MM.1S (cell line): Measurements from ENCODE around the gene ZNF581.

Source experiments
- DNase-seq: peaks from one replicate; pipeline ENCODE4 v3.0.0-alpha.2; 2015
- H2AFZ ChIP-seq: fragments of 300-600 bp; sonication (generic); 2 replicates; pipeline ENCODE4 v1.6.0; 2016; ENCODE audit warnings: antibody characterized with exemption, low read length
- H3F3A ChIP-seq: fragments of 300-600 bp; sonication (generic); 2 replicates; pipeline ENCODE4 v1.6.1; 2016; ENCODE audit warnings: mild to moderate bottlenecking, antibody characterized with exemption, low read length, moderate library complexity, mixed read lengths; ENCODE audit not compliant: insufficient read depth
- H3K27ac ChIP-seq: fragments of 300-600 bp; sonication (generic); 2 replicates; pipeline ENCODE4 v1.5.1; 2016; ENCODE audit warnings: mild to moderate bottlenecking, low read length
- H3K27me3 ChIP-seq: fragments of 300-600 bp; sonication (generic); replicated peaks from 2 replicates; pipeline ENCODE4 v1.6.0; 2016; ENCODE audit warnings: low read length; ENCODE audit not compliant: insufficient read depth
- H3K36me3 ChIP-seq: fragments of 300-600 bp; sonication (generic); replicated peaks from 2 replicates; pipeline ENCODE4 v1.6.1; 2016; ENCODE audit warnings: mild to moderate bottlenecking, low read length, mixed read lengths; ENCODE audit not compliant: insufficient read depth
- H3K4me1 ChIP-seq: fragments of 300-600 bp; sonication (generic); 2 replicates; pipeline ENCODE4 v1.6.1; 2016; ENCODE audit warnings: low read length, mixed read lengths
- H3K4me2 ChIP-seq: fragments of 300-600 bp; sonication (generic); 2 replicates; pipeline ENCODE4 v1.6.0; 2016; ENCODE audit warnings: low read depth, low read length
- H3K4me3 ChIP-seq: fragments of 300-600 bp; sonication (generic); 2 replicates; pipeline ENCODE4 v1.5.1; 2016; ENCODE audit warnings: low read length, mixed read lengths
- H3K79me2 ChIP-seq: fragments of 300-600 bp; sonication (generic); 2 replicates; pipeline ENCODE4 v1.6.1; 2016; ENCODE audit warnings: mixed run types, low read length, mixed read lengths
- H3K9ac ChIP-seq: fragments of 300-600 bp; sonication (generic); 2 replicates; pipeline ENCODE4 v1.6.1; 2016; ENCODE audit warnings: low read length, mixed read lengths
- H3K9me2 ChIP-seq: fragments of 300-600 bp; sonication (generic); replicated peaks from 2 replicates; pipeline ENCODE4 v1.6.1; 2016; ENCODE audit warnings: mild to moderate bottlenecking, low read length, mixed read lengths; ENCODE audit not compliant: insufficient read depth
- H3K9me3 ChIP-seq: fragments of 300-600 bp; sonication (generic); replicated peaks from 2 replicates; pipeline ENCODE4 v1.6.1; 2016; ENCODE audit warnings: mild to moderate bottlenecking, low read length, mixed read lengths; ENCODE audit not compliant: insufficient read depth
- H4K20me1 ChIP-seq: fragments of 300-600 bp; sonication (generic); 2 replicates; pipeline ENCODE4 v1.6.1; 2016; ENCODE audit warnings: mild to moderate bottlenecking, low read length, moderate library complexity, mixed read lengths; ENCODE audit not compliant: insufficient read depth
- CTCF ChIP-seq: fragments of 300-600 bp; sonication (generic); IDR thresholded peaks from 2 replicates; pipeline ENCODE4 v1.5.1; 2016; ENCODE audit warnings: antibody characterized with exemption, low read length, mixed read lengths
- EZH2 ChIP-seq: fragments of 300-600 bp; sonication (generic); optimal IDR thresholded peaks from 2 replicates; pipeline ENCODE3; 2017; ENCODE audit warnings: low read depth, mild to moderate bottlenecking, antibody characterized with exemption, low read length, mixed read lengths
- EZH2phosphoT487 ChIP-seq: fragments of 300-600 bp; sonication (generic); IDR thresholded peaks from 2 replicates; pipeline ENCODE4 v1.6.1; 2018; ENCODE audit warnings: antibody characterized with exemption, low read length

ZNF581 gene

DNA sequence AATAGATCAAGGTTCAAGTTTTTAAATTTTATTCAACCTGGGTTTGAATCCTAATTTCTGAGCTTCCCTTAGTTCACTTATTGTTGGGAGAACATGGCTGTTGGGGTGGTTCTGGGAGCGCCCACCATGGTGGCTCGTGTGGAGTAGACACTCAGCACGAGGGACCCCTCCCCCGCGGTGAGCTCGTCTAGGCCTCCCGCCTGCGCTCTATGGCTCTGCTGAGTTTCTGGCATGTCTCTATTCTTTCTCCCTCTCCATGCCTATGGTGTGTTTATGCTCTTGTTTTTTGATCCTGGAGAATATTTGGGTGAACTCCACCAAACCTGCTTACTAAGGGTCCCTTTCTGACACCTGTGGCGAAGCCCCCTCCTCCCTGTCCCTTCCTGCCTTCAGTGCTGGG, 30.0 kb downstream of the ZNF581 start:
- no peak for TF ChIP-seq EZH2
- no peak for TF ChIP-seq CTCF
- TF ChIP-seq EZH2phosphoT487, result no peak
- H3K36me3 ChIP-seq, result peaks cover 15% of the 10 kb centered on the region
- no peak overlapping the region for H2AFZ ChIP-seq
- no peak overlapping the region for H3K4me2 ChIP-seq
- no peak overlapping the region for H3K9ac ChIP-seq
- no peaks in the 10 kb centered on the region for H3K27me3 ChIP-seq
- peaks cover 85% of the 10 kb centered on the region for H3K79me2 ChIP-seq
- no peak overlapping the region for H3K27ac ChIP-seq
- H3F3A ChIP-seq, result peaks cover 45% of the 10 kb centered on the region
- DNase-seq, result no peak
- no peaks in the 10 kb centered on the region for H3K9me3 ChIP-seq
- no peak overlapping the region for H3K4me3 ChIP-seq
- H3K4me1 ChIP-seq, result peaks cover 20% of the 10 kb centered on the region
- no peaks in the 10 kb centered on the region for H3K9me2 ChIP-seq
- peaks cover 26% of the 10 kb centered on the region for H4K20me1 ChIP-seq

DNA sequence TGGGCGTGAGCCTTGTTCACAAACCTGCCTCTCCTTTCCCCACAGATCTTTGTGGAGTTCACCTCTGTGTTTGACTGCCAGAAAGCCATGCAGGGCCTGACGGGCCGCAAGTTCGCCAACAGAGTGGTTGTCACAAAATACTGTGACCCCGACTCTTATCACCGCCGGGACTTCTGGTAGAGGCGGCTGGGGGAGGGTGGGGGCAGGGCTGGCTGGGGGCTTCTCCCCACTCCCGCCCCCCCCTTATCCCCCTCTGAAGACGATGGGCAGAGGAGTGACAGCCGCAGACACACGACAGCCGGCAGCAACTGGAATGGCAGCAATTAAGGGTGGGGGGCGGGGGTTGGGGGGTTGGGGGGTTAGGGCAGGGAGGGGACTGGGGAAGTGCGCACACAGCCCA, 30.4 kb downstream of the ZNF581 start:
- DNase-seq, result no peak
- Histone ChIP-seq H3K36me3 (peaks cover 15% of the 10 kb centered on the region), H3F3A (peaks cover 47% of the 10 kb centered on the region), H3K4me1 (peaks cover 24% of the 10 kb centered on the region), H3K9me2 (no peaks in the 10 kb centered on the region), H3K4me2 (no peak overlapping the region), H3K9me3 (no peaks in the 10 kb centered on the region), H2AFZ (no peak overlapping the region), H3K9ac (no peak overlapping the region), H3K27me3 (no peaks in the 10 kb centered on the region), H3K4me3 (no peak overlapping the region), H3K79me2 (peaks cover 85% of the 10 kb centered on the region), H4K20me1 (peaks cover 22% of the 10 kb centered on the region), H3K27ac (no peak overlapping the region)
- TF ChIP-seq CTCF (no peak), EZH2 (no peak), EZH2phosphoT487 (no peak)

- Histone ChIP-seq H3K4me1 (peaks cover 27% of the 10 kb centered on the region), H3K4me3 (peak overlapping the region; percentile 75), H3K4me2 (peak overlapping the region; percentile 64), H3K27me3 (no peaks in the 10 kb centered on the region), H3K9me2 (no peaks in the 10 kb centered on the region), H4K20me1 (peaks cover 20% of the 10 kb centered on the region), H2AFZ (no peak overlapping the region), H3K79me2 (peaks cover 85% of the 10 kb centered on the region), H3K27ac (peak overlapping the region; percentile 55; the same call in 1 of the 2 replicates), H3F3A (peaks cover 47% of the 10 kb centered on the region), H3K9ac (peak overlapping the region; percentile 56; the same call in 1 of the 2 replicates), H3K36me3 (peaks cover 15% of the 10 kb centered on the region), H3K9me3 (no peaks in the 10 kb centered on the region)
- TF ChIP-seq EZH2phosphoT487 (no peak), CTCF (no peak), EZH2 (no peak)
- DNase-seq, result no peak
These were observed 31.0 kb downstream of the ZNF581 start for GRCh38 chr19:55674459-55674840.
